KG1 (cell line): Measurements from ENCODE around the gene PAOX.
"Not testable (repeated sequence)": the region's sequence is repeated elsewhere in the genome, so short reads cannot be mapped to it uniquely, and the experiment has no call there.

ENCODE experiments used
- DNase-seq: peaks from one replicate; lab custom pipeline; 2025; lab: John Stamatoyannopoulos, UW

The PAOX gene

GRCh38 chr10:133411523-133412380 lies 32.7 kb downstream of the PAOX start:
- no peak for DNase-seq

- DNase-seq: no peak
These were observed 33.3 kb downstream of the PAOX start for GRCh38 chr10:133412381-133412711.

- not testable (repeated sequence) for DNase-seq
These were observed 35.3 kb downstream of the PAOX start for GRCh38 chr10:133414401-133414800.

GRCh38 chr10:133415752-133416151 lies 36.7 kb downstream of the PAOX start:
- no peak for DNase-seq

GRCh38 chr10:133418289-133418993 lies 39.4 kb downstream of the PAOX start:
- DNase-seq: no peak

- DNase-seq: no peak
These were observed 40.3 kb downstream of the PAOX start for GRCh38 chr10:133419211-133419950.

GRCh38 chr10:133420028-133420427 lies 41.0 kb downstream of the PAOX start:
- DNase-seq: no peak

GRCh38 chr10:133420579-133420978 lies 41.5 kb downstream of the PAOX start:
- no peak for DNase-seq

- no peak for DNase-seq
These were observed 42.5 kb downstream of the PAOX start for GRCh38 chr10:133421336-133422222.

- DNase-seq: no peak
These were observed 43.3 kb downstream of the PAOX start for GRCh38 chr10:133422223-133422806.

- no peak for DNase-seq
These were observed 44.0 kb downstream of the PAOX start for GRCh38 chr10:133422807-133423771.

GRCh38 chr10:133424102-133424501 lies 45.0 kb downstream of the PAOX start:
- DNase-seq: not testable (repeated sequence)

GRCh38 chr10:133424601-133425000 lies 45.5 kb downstream of the PAOX start, which contains the start of gene SPRN:
SPRN (minus strand) TSS chr10:133424625; CDS start chr10:133423681, 944 bp downstream.
- DNase-seq: not testable (repeated sequence)

- DNase-seq: not testable (repeated sequence)
These were observed 50.5 kb downstream of the PAOX start for GRCh38 chr10:133429571-133429970.

GRCh38 chr10:133431888-133432613 lies 53.0 kb downstream of the PAOX start:
- not testable (repeated sequence) for DNase-seq

- DNase-seq: not testable (repeated sequence)
These were observed 53.7 kb downstream of the PAOX start for GRCh38 chr10:133432789-133433188.

GRCh38 chr10:133438711-133439273 lies 59.7 kb downstream of the PAOX start:
- DNase-seq: peak; percentile 23

GRCh38 chr10:133439517-133440461 lies 60.7 kb downstream of the PAOX start:
- no peak for DNase-seq
